GM12872 (cell line): ENCODE data around the gene RTEL1.
A peak's percentile ranks its signal among the peaks of the same experiment; 100 is the strongest.

Experiments used
- CTCF ChIP-seq: IDR thresholded peaks from 3 replicates; pipeline ENCODE4 v1.5.1; 2011; ENCODE audit warnings: low read depth, mild to moderate bottlenecking, low read length, moderate library complexity; ENCODE audit not compliant: insufficient read depth

The RTEL1 gene

DNA sequence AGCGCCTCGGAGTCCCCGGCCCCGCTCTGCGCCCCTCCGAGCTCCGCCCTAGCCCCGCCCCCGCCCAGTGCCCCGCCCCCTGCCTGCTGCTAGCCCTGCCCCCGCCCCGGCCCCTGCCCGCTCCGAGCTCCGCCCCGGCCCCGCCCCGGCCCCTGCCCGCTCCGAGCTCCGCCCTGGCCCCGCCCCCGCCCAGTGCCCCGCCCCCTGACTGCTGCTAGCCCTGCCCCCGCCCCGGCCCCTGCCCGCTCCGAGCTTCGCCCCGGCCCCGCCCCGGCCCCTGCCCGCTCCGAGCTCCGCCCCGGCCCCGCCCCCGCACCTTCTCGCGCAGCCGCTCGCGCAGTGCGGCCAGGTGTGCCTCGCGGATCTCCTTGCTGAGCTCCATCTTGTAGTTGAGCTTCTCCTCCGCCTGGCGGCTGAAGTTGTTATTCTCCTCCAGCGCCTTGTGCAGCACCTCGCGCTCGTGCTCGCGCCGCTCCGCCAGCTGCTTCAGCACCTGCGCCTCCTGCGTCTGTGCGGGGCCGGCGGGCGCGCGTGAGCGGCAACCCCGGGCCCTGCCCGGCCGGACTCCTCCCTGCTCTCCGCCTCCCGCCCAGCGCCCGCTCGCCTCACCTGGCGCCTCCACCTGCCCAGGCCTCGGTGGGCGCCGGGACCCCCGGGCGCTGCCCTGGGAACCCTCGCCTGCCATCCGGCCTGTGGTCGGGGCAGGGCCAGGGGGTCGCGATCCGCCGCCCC lies 16.2 kb upstream of the RTEL1 start:
- peak; percentile 62 for TF ChIP-seq CTCF

GRCh38 chr20:63642527-63643247 lies 15.4 kb upstream of the RTEL1 start:
- TF ChIP-seq CTCF = no peak

GRCh38 chr20:63643499-63643898 lies 14.6 kb upstream of the RTEL1 start:
- TF ChIP-seq CTCF = no peak

- no peak for TF ChIP-seq CTCF
Observed at GRCh38 chr20:63643946-63644345, 14.2 kb upstream of the RTEL1 start.

- no peak for TF ChIP-seq CTCF
Observed at GRCh38 chr20:63645218-63645617, 12.9 kb upstream of the RTEL1 start.

- no peak for TF ChIP-seq CTCF
Observed at GRCh38 chr20:63648190-63648589, 9.9 kb upstream of the RTEL1 start.

GRCh38 chr20:63648895-63649589 lies 9.1 kb upstream of the RTEL1 start:
- TF ChIP-seq CTCF = no peak
